Suprapubic skin (tissue), 4 donors: ENCODE results near the gene GRID1. TPM values are rescaled to one million over a fixed set of nuclear protein-coding genes. Genes with fewer than 3 reads are reported as not detected.

Experiments used
- DNase-seq, 2 donors: peaks; one replicate each; pipeline ENCODE4 v3.0.0-alpha.2; 2019; ENCODE audit warnings: low spot score in 2 of 2
- H3K27ac ChIP-seq: fragments of 200-600 bp; sonication (generic); one replicate; pipeline ENCODE4 v1.5.1; 2019
- H3K27me3 ChIP-seq: fragments of 200-600 bp; sonication (generic); one replicate; pipeline ENCODE4 v1.5.1; 2019
- H3K36me3 ChIP-seq: fragments of 200-600 bp; sonication (generic); one replicate; pipeline ENCODE4 v1.5.1; 2019
- H3K4me1 ChIP-seq: fragments of 200-600 bp; sonication (generic); one replicate; pipeline ENCODE4 v1.5.1; 2019
- H3K4me3 ChIP-seq: fragments of 200-600 bp; sonication (generic); one replicate; pipeline ENCODE4 v1.5.1; 2019; ENCODE audit warnings: mild to moderate bottlenecking
- H3K9me3 ChIP-seq: fragments of 200-600 bp; sonication (generic); one replicate; pipeline ENCODE4 v1.5.1; 2019
- CTCF ChIP-seq, 2 donors: fragments of 200-600 bp in 1 of 2; fragments of 450-650 bp in 1 of 2; sonication (generic) in 1 of 2; IDR thresholded peaks; one replicate each; pipeline ENCODE4 v1.5.1; 2016 to 2019; ENCODE audit warnings: antibody characterized with exemption in 2 of 2, mild to moderate bottlenecking in 1 of 2, moderate library complexity in 1 of 2
- EP300 ChIP-seq: sonication (generic); formaldehyde crosslinking; IDR thresholded peaks from one replicate; pipeline ENCODE4 v1.6.1; 2017; ENCODE audit warnings: antibody characterized with exemption
- POLR2A ChIP-seq, 2 donors: fragments of 450-650 bp; IDR thresholded peaks; one replicate each; pipeline ENCODE4 v1.6.1; 2017; ENCODE audit warnings: antibody characterized with exemption in 2 of 2, mild to moderate bottlenecking in 2 of 2, moderate library complexity in 2 of 2
- POLR2AphosphoS5 ChIP-seq, 3 donors: sonication (generic); formaldehyde crosslinking; IDR thresholded peaks; one replicate each; pipeline ENCODE4 v1.6.1; 2017; ENCODE audit warnings: antibody characterized with exemption in 3 of 3
- WGBS: methylation state at CpG from one replicate; pipeline ENCODE4 v1.1.5; 2018; 5-methylcytosine and 5-hydroxymethylcytosine counted together
- total RNA-seq, 4 donors: library from RNA; depleted of rRNA; stranded (reverse); fragments of >200 nt; gene quantifications; one replicate each; pipeline ENCODE4 v1.1.0, GENCODE V29; 2016

GRID1 gene
- total RNA-seq, 4 donors from 2014 or later, result 1.8 to 3.1 (median 2.4) TPM

DNA sequence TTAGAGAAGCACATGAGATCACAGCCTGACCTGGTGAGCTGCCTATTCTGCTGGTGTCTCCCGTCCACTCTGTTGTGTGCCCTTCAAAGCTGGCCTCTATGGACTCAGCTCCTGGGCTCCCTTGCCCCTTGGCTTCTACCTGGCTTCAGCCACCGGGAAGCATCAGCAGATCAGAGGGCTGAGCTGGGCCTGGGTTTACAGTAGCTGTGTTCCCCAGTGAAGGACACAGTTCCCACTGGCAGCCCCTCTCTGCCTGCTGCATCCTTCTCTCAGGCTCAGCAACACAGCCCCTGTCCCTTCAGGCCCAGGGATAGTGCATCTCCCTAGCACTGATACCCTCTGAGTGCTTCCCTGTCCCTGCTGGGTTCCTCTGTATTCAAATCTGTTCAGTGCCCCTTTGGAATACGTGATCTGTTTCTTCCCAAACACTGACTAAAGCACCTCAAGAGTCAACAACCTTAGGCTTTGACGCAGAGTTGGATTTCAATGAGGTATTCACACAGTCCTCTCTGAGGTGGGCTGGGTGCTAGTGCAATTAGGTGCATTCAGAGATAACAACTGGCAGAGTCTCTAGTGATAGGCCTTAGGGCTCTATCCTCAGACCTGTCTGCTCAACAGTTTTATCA, 109.8 kb downstream of the GRID1 start:
- H3K27ac ChIP-seq, result no peak overlapping the region
- TF ChIP-seq POLR2AphosphoS5 (IDR thresholded peaks at IDR 0.05) (no peak), POLR2A (IDR thresholded peaks at IDR 0.05) (no peak), CTCF (IDR thresholded peaks at IDR 0.05) (no peak), EP300 (no peak)
- no peaks in the 10 kb centered on the region for H3K36me3 ChIP-seq
- H3K27me3 ChIP-seq, result peaks cover 8% of the 10 kb centered on the region
- 94% methylated on average over 4 of the region's 4 CpGs for WGBS
- no peaks in the 10 kb centered on the region for H3K9me3 ChIP-seq
- peaks cover 15% of the 10 kb centered on the region for H3K4me1 ChIP-seq
- peak in 1 of 2 donors; percentile 36 for DNase-seq
- H3K4me3 ChIP-seq, result no peak overlapping the region

DNA sequence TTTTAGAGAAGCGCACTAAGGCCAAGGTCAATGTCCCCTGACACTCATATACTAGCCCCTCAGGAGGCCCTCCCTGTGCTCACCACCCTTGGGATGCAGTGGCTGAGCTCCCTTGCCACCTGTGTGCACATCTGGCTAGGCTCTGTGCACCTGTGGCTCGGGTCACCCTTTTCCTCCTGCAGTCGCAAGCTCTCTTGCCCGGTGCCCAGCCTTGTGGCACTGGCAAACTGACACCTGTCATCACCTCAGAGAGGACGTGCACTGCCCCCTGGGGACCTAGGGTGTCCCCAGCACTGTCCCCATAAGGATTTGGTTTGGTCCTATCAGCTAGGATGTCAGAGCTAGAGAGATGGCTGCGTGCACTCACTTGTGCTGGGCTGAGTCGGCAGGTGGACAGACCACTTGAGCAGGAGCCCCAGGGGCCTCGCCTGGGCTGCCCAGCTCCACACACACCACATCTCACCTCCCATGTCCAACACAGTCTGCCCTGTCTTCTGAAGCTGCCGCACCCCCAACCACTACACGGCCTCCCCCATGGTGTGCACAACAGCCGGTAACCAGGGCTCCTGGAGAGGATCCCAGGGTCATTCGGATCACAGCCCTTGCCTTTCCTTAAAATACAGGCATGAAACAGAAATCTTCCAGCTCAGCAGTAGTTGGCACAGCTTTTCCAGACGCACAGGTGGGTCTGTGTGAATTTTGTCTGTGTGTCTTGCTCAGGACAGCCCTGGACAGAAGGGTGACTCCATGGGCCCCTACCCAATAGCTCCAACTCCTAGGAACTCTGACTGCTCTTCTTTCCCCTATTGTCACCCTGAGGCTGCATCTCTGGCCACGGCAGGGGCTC, 111.0 kb downstream of the GRID1 start:
- TF ChIP-seq POLR2AphosphoS5 (IDR thresholded peaks at IDR 0.05), result no peak
- TF ChIP-seq POLR2A (IDR thresholded peaks at IDR 0.05), result no peak
- TF ChIP-seq EP300, result no peak
- no peak for TF ChIP-seq CTCF (IDR thresholded peaks at IDR 0.05)
- H3K27ac ChIP-seq, result no peak overlapping the region
- H3K9me3 ChIP-seq, result no peaks in the 10 kb centered on the region
- no peak for DNase-seq
- peaks cover 15% of the 10 kb centered on the region for H3K4me1 ChIP-seq
- H3K27me3 ChIP-seq, result no peaks in the 10 kb centered on the region
- no peaks in the 10 kb centered on the region for H3K36me3 ChIP-seq
- H3K4me3 ChIP-seq, result no peak overlapping the region
- WGBS, result 88% methylated on average over 10 of the region's 14 CpGs

- no peaks in the 10 kb centered on the region for H3K9me3 ChIP-seq
- H3K27me3 ChIP-seq, result no peaks in the 10 kb centered on the region
- H3K36me3 ChIP-seq, result no peaks in the 10 kb centered on the region
- peaks cover 15% of the 10 kb centered on the region for H3K4me1 ChIP-seq
- WGBS, result 61% methylated on average over 6 of the region's 6 CpGs
- DNase-seq, result peak in 1 of 2 donors; percentile 74
- no peak for TF ChIP-seq POLR2AphosphoS5 (IDR thresholded peaks at IDR 0.05)
- no peak for TF ChIP-seq CTCF (IDR thresholded peaks at IDR 0.05)
- TF ChIP-seq EP300, result no peak
- TF ChIP-seq POLR2A (IDR thresholded peaks at IDR 0.05), result no peak
- no peak overlapping the region for H3K27ac ChIP-seq
- no peak overlapping the region for H3K4me3 ChIP-seq
Observed at GRCh38 chr10:86254526-86255174, 111.9 kb downstream of the GRID1 start.

- H3K4me1 ChIP-seq, result peaks cover 15% of the 10 kb centered on the region
- no peaks in the 10 kb centered on the region for H3K9me3 ChIP-seq
- DNase-seq, result peak in 1 of 2 donors; percentile 50
- no peak overlapping the region for H3K4me3 ChIP-seq
- no peak overlapping the region for H3K27ac ChIP-seq
- TF ChIP-seq EP300, result no peak
- TF ChIP-seq CTCF (IDR thresholded peaks at IDR 0.05), result no peak
- TF ChIP-seq POLR2AphosphoS5 (IDR thresholded peaks at IDR 0.05), result no peak
- no peak for TF ChIP-seq POLR2A (IDR thresholded peaks at IDR 0.05)
- no peaks in the 10 kb centered on the region for H3K27me3 ChIP-seq
- H3K36me3 ChIP-seq, result no peaks in the 10 kb centered on the region
Observed at GRCh38 chr10:86254081-86254480, 112.5 kb downstream of the GRID1 start.
